ENCODE data around the gene LOC128125822.

LOC128125822 gene

DNA sequence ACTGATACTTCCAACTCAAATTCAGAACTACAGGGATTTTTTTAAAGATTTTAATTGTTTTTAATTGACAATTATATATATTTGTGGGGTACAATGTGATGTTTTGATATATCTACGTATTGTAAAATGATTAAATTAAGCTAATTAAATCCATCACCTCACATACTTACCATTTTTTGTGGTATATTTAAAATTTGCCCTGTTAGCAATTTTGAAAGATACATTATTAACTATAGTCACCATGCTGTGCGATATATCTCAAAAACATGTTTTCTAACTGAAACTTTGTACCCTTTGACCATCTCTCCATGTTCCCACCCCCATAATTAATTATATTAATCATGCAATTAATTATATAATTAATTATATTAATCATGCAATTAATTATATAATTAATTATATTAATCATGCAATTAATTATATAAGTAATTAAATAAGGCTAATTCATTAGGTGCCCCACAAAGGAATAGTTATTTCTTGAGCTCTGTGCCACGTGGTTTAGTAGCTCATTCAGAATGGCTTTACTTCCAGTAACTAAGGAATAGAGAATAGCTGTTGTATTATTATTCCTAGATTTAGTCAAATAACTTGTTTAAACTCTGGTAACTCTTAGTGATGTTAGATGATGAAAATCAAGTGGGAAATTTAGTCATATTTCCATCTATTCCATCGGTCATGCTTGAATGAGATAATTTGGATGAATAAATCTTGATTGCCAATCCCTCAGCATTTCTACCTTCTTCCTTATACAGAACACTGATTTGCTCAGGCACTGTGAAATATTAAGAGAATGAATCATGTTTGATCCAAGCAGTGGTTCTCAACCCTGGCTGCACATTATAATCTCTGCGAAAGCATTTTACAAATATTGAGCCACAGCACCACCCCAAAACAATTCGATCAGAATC is 25.1 kb downstream of the LOC128125822 start:
- TF ChIP-seq, protein P1, sequence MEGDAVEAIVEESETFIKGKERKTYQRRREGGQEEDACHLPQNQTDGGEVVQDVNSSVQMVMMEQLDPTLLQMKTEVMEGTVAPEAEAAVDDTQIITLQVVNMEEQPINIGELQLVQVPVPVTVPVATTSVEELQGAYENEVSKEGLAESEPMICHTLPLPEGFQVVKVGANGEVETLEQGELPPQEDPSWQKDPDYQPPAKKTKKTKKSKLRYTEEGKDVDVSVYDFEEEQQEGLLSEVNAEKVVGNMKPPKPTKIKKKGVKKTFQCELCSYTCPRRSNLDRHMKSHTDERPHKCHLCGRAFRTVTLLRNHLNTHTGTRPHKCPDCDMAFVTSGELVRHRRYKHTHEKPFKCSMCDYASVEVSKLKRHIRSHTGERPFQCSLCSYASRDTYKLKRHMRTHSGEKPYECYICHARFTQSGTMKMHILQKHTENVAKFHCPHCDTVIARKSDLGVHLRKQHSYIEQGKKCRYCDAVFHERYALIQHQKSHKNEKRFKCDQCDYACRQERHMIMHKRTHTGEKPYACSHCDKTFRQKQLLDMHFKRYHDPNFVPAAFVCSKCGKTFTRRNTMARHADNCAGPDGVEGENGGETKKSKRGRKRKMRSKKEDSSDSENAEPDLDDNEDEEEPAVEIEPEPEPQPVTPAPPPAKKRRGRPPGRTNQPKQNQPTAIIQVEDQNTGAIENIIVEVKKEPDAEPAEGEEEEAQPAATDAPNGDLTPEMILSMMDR (IDR thresholded peaks at IDR 0.05): no peak
- Histone ChIP-seq H3K27ac (ENCODE audit: low read length) (no peak overlapping the region), H3K4me3 (ENCODE audit: low read length) (no peak overlapping the region), H3K27me3 (ENCODE audit: control insufficient read depth, insufficient read depth, low read length) (peaks cover 7% of the 10 kb centered on the region), H3K9me3 (ENCODE audit: control insufficient read depth, insufficient read depth, low read length) (no peaks in the 10 kb centered on the region), H3K4me1 (ENCODE audit: control insufficient read depth, insufficient read depth, low read length) (peaks cover 8% of the 10 kb centered on the region), H3K36me3 (ENCODE audit: control insufficient read depth, insufficient read depth, low read length) (no peaks in the 10 kb centered on the region)
- Mint-ChIP-seq H3K4me1 (peaks cover 11 to 13% of the 10 kb centered on the region in 2 donors), H3K9me3 (no peaks in the 10 kb centered on the region), H3K36me3 (no peaks in the 10 kb centered on the region), H3K27me3 (ENCODE audit: low read depth in 2 of 2) (peaks cover 3 to 10% of the 10 kb centered on the region in 2 donors), H3K4me3 (peak overlapping the region; percentile 91), H3K27ac (peak overlapping the region in 1 of 2 donors; percentile 19)
- DNase-seq (no peak), ATAC-seq (no peak)
- intact Hi-C loops (cut with micrococcal nuclease): loop anchor here (1.0 to 10.0 kb wide), 2 partner anchors 77 to 167 kb away; no protein-coding TSS in a partner anchor
- WGBS (ENCODE audit: insufficient coverage): 30% methylated on average over 2 of the region's 6 CpGs

DNA sequence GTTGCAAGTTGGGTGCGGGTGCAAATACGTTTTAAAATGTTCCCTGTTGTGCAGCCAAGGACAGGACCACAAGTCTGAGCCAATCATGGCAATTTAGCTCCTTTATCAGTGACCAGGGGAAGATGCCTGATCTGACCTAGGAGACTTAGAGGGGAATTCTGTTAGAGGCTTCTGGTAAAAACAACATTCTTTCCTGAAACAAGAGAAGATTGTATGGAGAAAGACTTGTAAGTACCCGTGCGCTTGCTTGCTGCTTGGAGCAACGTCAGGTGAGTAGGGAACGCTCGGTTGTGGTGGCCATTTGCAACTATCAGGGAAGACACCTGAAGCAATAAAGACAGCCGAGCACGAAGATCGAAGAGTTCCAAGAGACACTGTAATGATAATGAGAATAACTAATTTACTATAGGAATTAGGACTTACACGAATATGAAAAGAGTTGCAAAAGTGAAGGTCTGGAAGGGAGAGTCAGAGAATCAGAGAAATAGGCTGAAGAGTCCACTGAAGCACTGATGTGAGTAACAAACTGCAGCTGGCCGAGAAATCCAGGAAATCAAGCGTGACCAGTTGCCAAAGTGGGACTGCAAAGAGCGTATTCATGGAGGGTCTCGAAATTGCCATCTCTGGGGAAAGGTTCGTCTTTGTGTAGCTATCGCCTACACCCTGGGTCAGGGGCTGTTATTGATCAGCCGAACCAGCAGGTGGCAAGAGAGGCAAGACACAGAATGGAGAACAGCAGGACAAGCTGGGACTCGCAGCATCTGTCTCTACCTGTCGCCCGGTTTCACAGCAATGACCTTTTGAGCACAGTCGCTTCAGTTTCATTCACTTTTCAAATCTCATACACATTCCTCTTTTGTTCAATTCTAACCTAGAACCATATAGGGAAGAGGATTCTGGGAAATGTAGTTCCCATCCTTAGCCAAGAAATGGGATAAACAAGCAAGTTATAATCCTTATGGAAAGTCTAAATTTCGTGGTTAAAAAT is 26.1 kb downstream of the LOC128125822 start:
- H3K27ac ChIP-seq (ENCODE audit: low read length): no peak overlapping the region
- H3K4me3 ChIP-seq (ENCODE audit: low read length): peak overlapping the region; percentile 28
- no peaks in the 10 kb centered on the region for H3K9me3 ChIP-seq (ENCODE audit: control insufficient read depth, insufficient read depth, low read length)
- WGBS (ENCODE audit: insufficient coverage): 3% methylated on average over 22 of the region's 23 CpGs
- no peaks in the 10 kb centered on the region for H3K36me3 ChIP-seq (ENCODE audit: control insufficient read depth, insufficient read depth, low read length)
- no peaks in the 10 kb centered on the region for H3K36me3 Mint-ChIP-seq
- peaks cover 7% of the 10 kb centered on the region for H3K27me3 ChIP-seq (ENCODE audit: control insufficient read depth, insufficient read depth, low read length)
- DNase-seq (peak; percentile 52 to 88), ATAC-seq (peak; percentile 94 to 100 (median 99))
- peaks cover 3 to 10% of the 10 kb centered on the region in 2 donors for H3K27me3 Mint-ChIP-seq (ENCODE audit: low read depth in 2 of 2)
- H3K4me1 Mint-ChIP-seq: peaks cover 11 to 13% of the 10 kb centered on the region in 2 donors
- H3K4me1 ChIP-seq (ENCODE audit: control insufficient read depth, insufficient read depth, low read length): peaks cover 8% of the 10 kb centered on the region
- no peaks in the 10 kb centered on the region for H3K9me3 Mint-ChIP-seq
- H3K4me3 Mint-ChIP-seq: peak overlapping the region; percentile 91
- TF ChIP-seq, protein P1 (IDR thresholded peaks at IDR 0.05): peak; percentile 83
- H3K27ac Mint-ChIP-seq: peak overlapping the region in 1 of 2 donors; percentile 19
- intact Hi-C loops (cut with micrococcal nuclease): loop anchor here (1.0 to 10.0 kb wide), 2 partner anchors 76 to 166 kb away; no protein-coding TSS in a partner anchor

DNA sequence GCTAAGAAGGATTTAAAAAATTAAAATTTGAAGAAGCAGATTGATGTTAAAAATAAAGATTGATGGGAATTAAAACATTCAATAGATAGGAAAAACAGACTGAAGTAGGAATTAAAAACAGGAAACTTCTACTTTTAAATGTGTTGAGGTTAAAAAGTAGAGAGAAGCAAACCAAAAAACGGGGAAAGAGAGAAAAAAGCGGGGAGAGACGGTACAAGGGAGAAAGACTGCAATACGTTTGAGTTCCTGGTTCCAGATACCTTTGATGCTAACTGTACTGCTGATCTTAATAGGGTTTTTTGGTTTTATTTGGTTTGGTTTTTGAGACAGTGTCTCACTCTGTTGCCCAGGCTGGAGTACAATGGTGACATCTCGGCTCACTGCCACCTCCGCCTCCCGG is 27.0 kb downstream of the LOC128125822 start:
- Mint-ChIP-seq H3K4me3 (no peak overlapping the region), H3K27ac (no peak overlapping the region), H3K27me3 (ENCODE audit: low read depth in 2 of 2) (peaks cover 3 to 10% of the 10 kb centered on the region in 2 donors), H3K36me3 (no peaks in the 10 kb centered on the region), H3K9me3 (no peaks in the 10 kb centered on the region), H3K4me1 (peaks cover 11 to 13% of the 10 kb centered on the region in 2 donors)
- Histone ChIP-seq H3K9me3 (ENCODE audit: control insufficient read depth, insufficient read depth, low read length) (no peaks in the 10 kb centered on the region), H3K36me3 (ENCODE audit: control insufficient read depth, insufficient read depth, low read length) (no peaks in the 10 kb centered on the region), H3K4me3 (ENCODE audit: low read length) (no peak overlapping the region), H3K27ac (ENCODE audit: low read length) (no peak overlapping the region), H3K27me3 (ENCODE audit: control insufficient read depth, insufficient read depth, low read length) (peaks cover 7% of the 10 kb centered on the region), H3K4me1 (ENCODE audit: control insufficient read depth, insufficient read depth, low read length) (peaks cover 8% of the 10 kb centered on the region)
- DNase-seq: no peak
- TF ChIP-seq, protein P1 (IDR thresholded peaks at IDR 0.05): no peak
- intact Hi-C loops (cut with micrococcal nuclease): loop anchor here (10.0 kb wide), 1 partner anchor 76 kb away; no protein-coding TSS in a partner anchor
- WGBS (ENCODE audit: insufficient coverage): 84% methylated on average over 7 of the region's 7 CpGs
- ATAC-seq: no peak
